Fibroblast of lung (primary cell): ENCODE measurements around the gene H1-8. TPM values are rescaled to one million over a fixed set of nuclear protein-coding genes. Genes with fewer than 3 reads are reported as not detected.

ENCODE experiments used
- DNase-seq, 2 donors: peaks; one replicate each; pipeline versions ENCODE4 v3.0.0 to v3.0.0-alpha.2; 2010; ENCODE audit warnings: low read depth in 2 of 2
- H2AFZ ChIP-seq: 2 replicates; pipeline ENCODE4 v1.5.1; 2012; ENCODE audit warnings: low read length, control low read depth, inconsistent platforms
- H3K27ac ChIP-seq: 2 replicates; pipeline ENCODE4 v1.5.1; 2011; ENCODE audit warnings: low read length, control low read depth; ENCODE audit not compliant: insufficient read depth
- H3K27me3 ChIP-seq: 2 replicates; pipeline ENCODE4 v1.5.1; 2011; ENCODE audit warnings: mild to moderate bottlenecking, low read length; ENCODE audit not compliant: control insufficient read depth, insufficient read depth
- H3K36me3 ChIP-seq: 2 replicates; pipeline ENCODE4 v1.5.1; 2011; ENCODE audit warnings: low read length; ENCODE audit not compliant: control insufficient read depth, insufficient read depth
- H3K4me1 ChIP-seq: 2 replicates; pipeline ENCODE4 v1.5.1; 2011; ENCODE audit warnings: low read length; ENCODE audit not compliant: control insufficient read depth, insufficient read depth; ENCODE audit errors: extremely low read depth
- H3K4me2 ChIP-seq: 2 replicates; pipeline ENCODE4 v1.5.1; 2011; ENCODE audit warnings: low read length, control low read depth; ENCODE audit not compliant: insufficient read depth; ENCODE audit errors: extremely low read depth
- H3K4me3 ChIP-seq, 4 experiments: fragments of 200-600 bp in 1 of 4; sonication (generic) in 1 of 4; replicated peaks in 1 of 4; 2 replicates each; pipeline ENCODE4 v1.5.1; 2011 to 2016; ENCODE audit warnings: low read length in 4 of 4, low read depth in 3 of 4, mild to moderate bottlenecking in 3 of 4, control low read depth in 2 of 4, inconsistent platforms in 1 of 4, mixed read lengths in 1 of 4; ENCODE audit not compliant: insufficient read depth in 1 of 4; ENCODE audit errors: control extremely low read depth in 1 of 4
- H3K79me2 ChIP-seq: 2 replicates; pipeline ENCODE4 v1.5.1; 2012; ENCODE audit warnings: mild to moderate bottlenecking, low read length, inconsistent platforms; ENCODE audit not compliant: control insufficient read depth, insufficient read depth
- H3K9ac ChIP-seq: 2 replicates; pipeline ENCODE4 v1.5.1; 2011; ENCODE audit warnings: mild to moderate bottlenecking, low read length, control low read depth; ENCODE audit not compliant: insufficient read depth
- H3K9me3 ChIP-seq: 2 replicates; pipeline ENCODE4 v1.5.1; 2012; ENCODE audit warnings: low read depth, low read length; ENCODE audit not compliant: control insufficient read depth, insufficient read depth
- H4K20me1 ChIP-seq: 2 replicates; pipeline ENCODE4 v1.5.1; 2011; ENCODE audit warnings: low read length; ENCODE audit not compliant: control insufficient read depth, insufficient read depth; ENCODE audit errors: extremely low read depth
- CTCF ChIP-seq, 2 donors: IDR thresholded peaks in 1 of 2; conservative IDR thresholded peaks in 1 of 2; 1 replicate in 1 of 2; 2 replicates in 1 of 2; pipeline ENCODE4 v1.5.1; 2011 to 2012; ENCODE audit warnings: low read length in 2 of 2, control low read depth in 1 of 2, inconsistent platforms in 1 of 2, low read depth in 1 of 2, mild to moderate bottlenecking in 1 of 2
- EZH2 ChIP-seq: IDR thresholded peaks from 2 replicates; pipeline ENCODE4 v1.5.1; 2012; ENCODE audit warnings: low read length, control low read depth, mild to moderate bottlenecking; ENCODE audit errors: missing control alignments
- polyA plus RNA-seq, 2 donors: library from polyadenylated mRNA; depleted of rRNA in 1 of 2; stranded (reverse) in 1 of 2; unstranded in 1 of 2; fragments of >200 nt; gene quantifications; 2 replicates each; pipeline ENCODE4 v1.2.1, GENCODE V29; 2011 to 2012; ENCODE audit warnings: missing spikeins in 1 of 2
- total RNA-seq: library from RNA; depleted of rRNA; stranded (reverse); fragments of >200 nt; gene quantifications from 2 replicates; pipeline ENCODE4 v1.2.1, GENCODE V29; 2014

Gene H1-8
- total and polyA plus RNA-seq, 2 donors (not counting 1 experiment from before 2014, with no cell fraction given): not detected

GRCh38 chr3:129531699-129532098 lies 11.3 kb upstream of the H1-8 start:
- DNase-seq: no peak
- Histone ChIP-seq H4K20me1 (no peaks in the 10 kb centered on the region), H3K79me2 (no peaks in the 10 kb centered on the region), H3K36me3 (no peaks in the 10 kb centered on the region), H2AFZ (no peak overlapping the region), H3K4me3 (no peak overlapping the region), H3K4me1 (peaks cover 3% of the 10 kb centered on the region), H3K4me2 (no peak overlapping the region), H3K9me3 (no peaks in the 10 kb centered on the region), H3K27me3 (no peaks in the 10 kb centered on the region), H3K27ac (no peak overlapping the region), H3K9ac (no peak overlapping the region)
- TF ChIP-seq EZH2 (no peak), CTCF (conservative IDR thresholded peaks at IDR 0.05 in 1 of 2, IDR thresholded peaks at IDR 0.05 in 1 of 2; ENCODE audit: low read depth in 1 of 2, low read length in 2 of 2) (no peak)

GRCh38 chr3:129532261-129532660 lies 10.7 kb upstream of the H1-8 start:
- DNase-seq: no peak
- Histone ChIP-seq H3K4me2 (no peak overlapping the region), H4K20me1 (no peaks in the 10 kb centered on the region), H3K27ac (no peak overlapping the region), H3K79me2 (no peaks in the 10 kb centered on the region), H3K9ac (no peak overlapping the region), H2AFZ (no peak overlapping the region), H3K36me3 (no peaks in the 10 kb centered on the region), H3K4me1 (peaks cover 3% of the 10 kb centered on the region), H3K4me3 (no peak overlapping the region), H3K9me3 (no peaks in the 10 kb centered on the region), H3K27me3 (no peaks in the 10 kb centered on the region)
- TF ChIP-seq EZH2 (no peak), CTCF (conservative IDR thresholded peaks at IDR 0.05 in 1 of 2, IDR thresholded peaks at IDR 0.05 in 1 of 2; ENCODE audit: low read depth in 1 of 2, low read length in 2 of 2) (no peak)

GRCh38 chr3:129533406-129533805 lies 9.6 kb upstream of the H1-8 start:
- TF ChIP-seq CTCF (conservative IDR thresholded peaks at IDR 0.05 in 1 of 2, IDR thresholded peaks at IDR 0.05 in 1 of 2; ENCODE audit: low read depth in 1 of 2, low read length in 2 of 2) (no peak), EZH2 (no peak)

More at GRCh38 chr3:129533406-129533805, 9.6 kb upstream of the H1-8 start:
- Histone ChIP-seq H2AFZ (no peak overlapping the region), H3K4me3 (no peak overlapping the region), H3K9ac (no peak overlapping the region), H3K4me2 (no peak overlapping the region), H4K20me1 (no peaks in the 10 kb centered on the region), H3K36me3 (no peaks in the 10 kb centered on the region), H3K27me3 (no peaks in the 10 kb centered on the region), H3K4me1 (peaks cover 3% of the 10 kb centered on the region), H3K27ac (no peak overlapping the region), H3K79me2 (no peaks in the 10 kb centered on the region), H3K9me3 (no peaks in the 10 kb centered on the region)
- no peak for DNase-seq
